ENCODE results near the gene ANKS1A.

The ANKS1A gene

GRCh38 chr6:35030099-35030498, 141.0 kb downstream of the ANKS1A start:
- Histone ChIP-seq H3K36me3 (ENCODE audit: control insufficient read depth, low read length) (no peaks in the 10 kb centered on the region), H4K20me1 (ENCODE audit: control insufficient read depth, insufficient read depth, low read depth, low read length) (no peaks in the 10 kb centered on the region), H3K4me3 (ENCODE audit: low read length) (no peak overlapping the region), H3K9me2 (replicated peaks; ENCODE audit: control insufficient read depth, low read length) (no peaks in the 10 kb centered on the region), H3K79me2 (ENCODE audit: control insufficient read depth, low read length) (no peaks in the 10 kb centered on the region), H3K27ac (ENCODE audit: low read depth, low read length) (no peak overlapping the region), H3K4me2 (ENCODE audit: low read length) (no peak overlapping the region), H3F3A (ENCODE audit: control insufficient read depth, insufficient read depth) (no peaks in the 10 kb centered on the region), H3K27me3 (ENCODE audit: control insufficient read depth, low read length) (no peaks in the 10 kb centered on the region), H3K4me1 (ENCODE audit: control insufficient read depth, low read length) (no peaks in the 10 kb centered on the region), H3K9me3 (ENCODE audit: control insufficient read depth, insufficient read depth, low read length) (no peaks in the 10 kb centered on the region)
- TF ChIP-seq CTCF (IDR thresholded peaks at IDR 0.05; ENCODE audit: low read depth, low read length, poor library complexity, severe bottlenecking) (no peak), EZH2phosphoT487 (IDR thresholded peaks at IDR 0.05; ENCODE audit: borderline replicate concordance, low read length) (no peak)

- no peaks in the 10 kb centered on the region for H3K36me3 ChIP-seq (ENCODE audit: control insufficient read depth, low read length)
- H4K20me1 ChIP-seq (ENCODE audit: control insufficient read depth, insufficient read depth, low read depth, low read length): no peaks in the 10 kb centered on the region
- H3K4me2 ChIP-seq (ENCODE audit: low read length): no peak overlapping the region
- H3K4me1 ChIP-seq (ENCODE audit: control insufficient read depth, low read length): 0 out of 2 replicates have a peak, but pooled peaks cover 3% of the 10 kb centered on the region
- no peaks in the 10 kb centered on the region for H3K9me3 ChIP-seq (ENCODE audit: control insufficient read depth, insufficient read depth, low read length)
- no peaks in the 10 kb centered on the region for H3K27me3 ChIP-seq (ENCODE audit: control insufficient read depth, low read length)
- no peak for TF ChIP-seq EZH2phosphoT487 (IDR thresholded peaks at IDR 0.05; ENCODE audit: borderline replicate concordance, low read length)
- no peak for TF ChIP-seq CTCF (IDR thresholded peaks at IDR 0.05; ENCODE audit: low read depth, low read length, poor library complexity, severe bottlenecking)
- H3K4me3 ChIP-seq (ENCODE audit: low read length): no peak overlapping the region
- no peaks in the 10 kb centered on the region for H3K79me2 ChIP-seq (ENCODE audit: control insufficient read depth, low read length)
- no peak overlapping the region for H3K27ac ChIP-seq (ENCODE audit: low read depth, low read length)
- no peaks in the 10 kb centered on the region for H3K9me2 ChIP-seq (replicated peaks; ENCODE audit: control insufficient read depth, low read length)
- H3F3A ChIP-seq (ENCODE audit: control insufficient read depth, insufficient read depth): no peaks in the 10 kb centered on the region
Observed at GRCh38 chr6:35031611-35032529, 142.8 kb downstream of the ANKS1A start.

- no peak overlapping the region for H3K4me2 ChIP-seq (ENCODE audit: low read length)
- TF ChIP-seq CTCF (IDR thresholded peaks at IDR 0.05; ENCODE audit: low read depth, low read length, poor library complexity, severe bottlenecking): no peak
- no peak for TF ChIP-seq EZH2phosphoT487 (IDR thresholded peaks at IDR 0.05; ENCODE audit: borderline replicate concordance, low read length)
- no peaks in the 10 kb centered on the region for H3K9me3 ChIP-seq (ENCODE audit: control insufficient read depth, insufficient read depth, low read length)
- no peaks in the 10 kb centered on the region for H3K9me2 ChIP-seq (replicated peaks; ENCODE audit: control insufficient read depth, low read length)
- no peak overlapping the region for H3K27ac ChIP-seq (ENCODE audit: low read depth, low read length)
- H4K20me1 ChIP-seq (ENCODE audit: control insufficient read depth, insufficient read depth, low read depth, low read length): no peaks in the 10 kb centered on the region
- no peaks in the 10 kb centered on the region for H3K27me3 ChIP-seq (ENCODE audit: control insufficient read depth, low read length)
- no peaks in the 10 kb centered on the region for H3K79me2 ChIP-seq (ENCODE audit: control insufficient read depth, low read length)
- H3F3A ChIP-seq (ENCODE audit: control insufficient read depth, insufficient read depth): no peaks in the 10 kb centered on the region
- no peaks in the 10 kb centered on the region for H3K36me3 ChIP-seq (ENCODE audit: control insufficient read depth, low read length)
- H3K4me3 ChIP-seq (ENCODE audit: low read length): no peak overlapping the region
- 0 out of 2 replicates have a peak, but pooled peaks cover 3% of the 10 kb centered on the region for H3K4me1 ChIP-seq (ENCODE audit: control insufficient read depth, low read length)
Observed at GRCh38 chr6:35033683-35034082, 144.6 kb downstream of the ANKS1A start.
